RWPE1 (cell line): ENCODE results near the gene FUBP1.

Experiments
- CTCF ChIA-PET: fragments of 350-600 bp; sonication (Branson Sonifier 250); formaldehyde crosslinking; extraction: SDS; loops from one replicate; lab custom pipeline; 2021; lab: Yijun Ruan, JAX
- POLR2A ChIA-PET: fragments of 400-600 bp; formaldehyde crosslinking; extraction: SDS; loops from one replicate; lab custom pipeline; 2020; ENCODE audit warnings: antibody characterized with exemption; ENCODE audit not compliant: low non-redundant PET; lab: Yijun Ruan, JAX
- DNase-seq: peaks from one replicate; pipeline ENCODE4 v3.0.0; 2012; ENCODE audit warnings: low spot score
- H3K27ac ChIP-seq: fragments of 450-650 bp; 2 replicates; pipeline ENCODE4 v1.5.1; 2017
- CTCF ChIP-seq: fragments of 450-650 bp; conservative IDR thresholded peaks from 2 replicates; pipeline ENCODE4 v1.5.1; 2017; ENCODE audit warnings: low read depth, mild to moderate bottlenecking

Gene FUBP1

GRCh38 chr1:77955709-77956108 lies 23.2 kb downstream of the FUBP1 start:
- ChIA-PET CTCF (interaction anchor here (0.6 kb wide), 1 partner anchor 159 kb away, joined by 4 read pairs; no protein-coding TSS in a partner anchor), POLR2A (no interaction called here)
- no peak for TF ChIP-seq CTCF
- DNase-seq: no peak
- H3K27ac ChIP-seq: no peak overlapping the region

- CTCF ChIA-PET: no interaction called here
- H3K27ac ChIP-seq: no peak overlapping the region
- TF ChIP-seq CTCF: no peak
- POLR2A ChIA-PET: no interaction called here
- no peak for DNase-seq
Measured at GRCh38 chr1:77954521-77954920, 24.4 kb downstream of the FUBP1 start.

- no peak overlapping the region for H3K27ac ChIP-seq
- no peak for TF ChIP-seq CTCF
- DNase-seq: no peak
- ChIA-PET CTCF (no interaction called here), POLR2A (no interaction called here)
Measured at GRCh38 chr1:77953907-77954306, 25.0 kb downstream of the FUBP1 start.

- no peak overlapping the region for H3K27ac ChIP-seq
- DNase-seq: no peak
- CTCF ChIA-PET: interaction anchor here (0.5 kb wide), 1 partner anchor 148 kb away, joined by 3 read pairs; no protein-coding TSS in a partner anchor
- TF ChIP-seq CTCF: no peak
- POLR2A ChIA-PET: no interaction called here
Measured at GRCh38 chr1:77951328-77951727, 27.5 kb downstream of the FUBP1 start.

GRCh38 chr1:77950873-77951272 lies 28.0 kb downstream of the FUBP1 start:
- POLR2A ChIA-PET: no interaction called here
- CTCF ChIA-PET: no interaction called here
- DNase-seq: no peak
- no peak overlapping the region for H3K27ac ChIP-seq
- TF ChIP-seq CTCF: no peak

- TF ChIP-seq CTCF: no peak
- CTCF ChIA-PET: interaction anchor here (0.8 kb wide), 1 partner anchor 218 kb away, joined by 7 read pairs; no protein-coding TSS in a partner anchor
- POLR2A ChIA-PET: no interaction called here
- no peak overlapping the region for H3K27ac ChIP-seq
- DNase-seq: no peak
Measured at GRCh38 chr1:77948841-77949424, 29.9 kb downstream of the FUBP1 start.

- no peak for TF ChIP-seq CTCF
- ChIA-PET POLR2A (no interaction called here), CTCF (no interaction called here)
- no peak for DNase-seq
- H3K27ac ChIP-seq: no peak overlapping the region
Measured at GRCh38 chr1:77945345-77945744, 33.5 kb downstream of the FUBP1 start.
